GM21515 (cell line): ENCODE measurements around the gene KRT85.

ENCODE experiments used
- ATAC-seq: cut with Tn5 transposase; IDR thresholded peaks from one replicate; pipeline ENCODE4 v1.9.1; 2021; ENCODE audit not compliant: unreplicated experiment

KRT85 gene

DNA sequence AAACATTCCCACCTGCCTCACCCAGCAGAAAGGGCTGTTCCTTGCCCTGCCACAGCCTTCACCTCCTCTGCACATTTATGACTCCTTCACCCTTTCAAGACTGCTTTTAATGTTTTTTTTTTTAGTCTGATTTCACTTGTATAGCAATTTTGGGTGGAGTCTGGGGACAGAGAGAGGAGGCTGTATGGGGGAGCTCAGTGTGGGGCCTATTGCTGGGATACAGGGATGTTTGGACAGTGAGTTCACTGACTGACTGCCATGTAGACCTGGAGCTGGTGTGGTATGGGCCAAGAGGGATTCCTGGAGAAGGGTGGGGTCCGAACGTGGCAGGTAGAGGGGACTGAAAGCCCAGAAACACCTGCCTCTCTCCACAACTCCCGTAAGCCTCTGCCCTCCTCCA is 1.9 kb upstream of the KRT85 start:
- no peak for ATAC-seq

GRCh38 chr12:52368508-52368907 is 1.2 kb upstream of the KRT85 start:
- ATAC-seq, result no peak

- ATAC-seq, result no peak
Measured at GRCh38 chr12:52367876-52368275, 595 bp upstream of the KRT85 start.

- ATAC-seq, result no peak
Measured at GRCh38 chr12:52364901-52365489, 2.3 kb downstream of the KRT85 start.

DNA sequence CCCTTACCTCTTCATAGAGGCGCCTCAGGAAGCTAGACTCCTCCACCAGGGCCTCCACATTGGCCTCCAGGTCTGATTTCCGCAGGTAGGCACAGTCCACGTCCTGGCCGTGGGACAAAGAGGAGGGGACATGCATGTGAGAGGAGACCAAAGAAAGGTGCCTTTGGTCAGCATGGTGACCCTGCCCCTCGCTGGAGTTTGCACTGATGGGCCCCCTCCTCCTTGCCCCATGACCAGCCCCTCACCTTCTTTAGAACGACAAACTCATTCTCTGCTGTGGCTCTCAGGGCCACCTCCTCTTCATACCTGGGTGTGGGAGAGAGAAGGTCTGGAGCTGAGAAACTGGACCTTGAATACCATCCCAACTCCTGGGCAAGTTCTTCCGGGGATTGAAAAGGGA is 3.2 kb downstream of the KRT85 start:
- no peak for ATAC-seq

- ATAC-seq, result no peak
Measured at GRCh38 chr12:52363111-52363679, 4.1 kb downstream of the KRT85 start.

DNA sequence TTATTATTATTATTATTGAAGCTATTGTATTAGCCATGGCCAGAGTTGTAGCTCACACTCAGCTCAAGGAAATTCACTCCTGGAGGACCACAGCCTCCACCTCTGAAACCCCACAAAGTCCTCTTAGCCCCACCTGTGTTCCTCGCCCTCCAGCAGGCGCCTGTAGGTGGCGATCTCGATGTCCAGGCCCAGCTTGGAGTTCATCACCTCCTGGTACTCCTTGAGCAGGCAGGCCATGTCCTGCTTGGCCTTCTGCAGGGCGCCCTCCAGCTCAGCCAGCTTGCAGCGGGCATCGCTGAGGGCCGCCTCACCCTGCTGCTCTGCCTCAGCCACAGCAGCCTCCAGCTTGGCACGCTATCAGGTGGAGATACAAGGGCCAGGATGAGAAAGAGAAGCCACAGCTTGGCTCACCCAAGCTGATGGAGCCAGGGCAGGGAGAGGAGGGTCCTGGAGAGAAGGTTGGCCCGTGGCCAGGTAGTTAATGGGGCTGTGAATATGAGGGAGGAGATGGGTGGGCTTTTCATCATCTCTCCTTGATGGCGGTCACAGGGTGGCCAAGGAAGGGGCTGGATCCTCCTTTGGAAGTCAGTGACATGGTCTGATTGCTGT is 5.1 kb downstream of the KRT85 start:
- no peak for ATAC-seq

DNA sequence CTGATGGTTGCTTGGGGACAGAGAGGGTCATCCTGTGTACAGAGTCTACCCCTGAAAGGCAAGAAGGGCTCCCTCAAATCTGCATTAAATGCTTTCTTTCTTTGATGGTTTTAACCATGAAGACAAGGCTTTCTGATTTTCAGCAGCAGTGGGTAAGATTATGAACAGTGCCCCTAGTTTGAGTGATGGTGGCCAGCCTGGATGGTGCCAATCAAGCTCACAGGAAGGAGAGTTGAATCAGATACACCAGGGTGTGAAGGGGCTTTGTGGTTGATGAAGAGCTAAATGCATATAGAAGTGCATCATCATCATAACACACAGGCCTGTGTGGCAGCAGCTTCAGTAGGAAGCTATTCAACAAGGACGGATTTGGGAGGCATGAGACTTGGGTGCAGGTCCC is 5.7 kb downstream of the KRT85 start:
- no peak for ATAC-seq

- no peak for ATAC-seq
Measured at GRCh38 chr12:52360663-52361271, 6.5 kb downstream of the KRT85 start.

- no peak for ATAC-seq
Measured at GRCh38 chr12:52360106-52360662, 7.1 kb downstream of the KRT85 start.

DNA sequence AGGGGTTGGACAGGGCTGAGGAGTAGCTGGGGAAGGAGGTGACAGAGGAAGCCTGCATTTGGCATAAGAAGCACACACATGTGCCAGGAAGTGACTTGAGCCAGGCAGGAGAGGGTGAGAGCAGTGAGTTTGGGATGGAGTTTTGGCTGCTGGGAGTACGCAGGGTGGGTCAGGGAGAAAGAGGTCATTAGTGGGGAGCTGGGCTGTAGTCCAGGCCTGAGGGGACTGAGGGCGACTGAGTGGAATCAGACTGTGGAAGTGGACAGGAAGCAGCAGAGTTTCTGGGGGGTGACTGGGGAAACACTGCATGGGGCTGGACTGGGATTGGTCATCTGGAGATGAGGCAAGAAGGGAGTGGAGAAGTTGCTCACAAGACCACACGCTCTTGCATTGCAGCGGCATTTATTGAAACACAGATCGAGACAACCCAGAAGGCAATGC is 7.6 kb downstream of the KRT85 start:
- ATAC-seq, result no peak

GRCh38 chr12:52358575-52359350 is 8.5 kb downstream of the KRT85 start:
- ATAC-seq, result no peak

DNA sequence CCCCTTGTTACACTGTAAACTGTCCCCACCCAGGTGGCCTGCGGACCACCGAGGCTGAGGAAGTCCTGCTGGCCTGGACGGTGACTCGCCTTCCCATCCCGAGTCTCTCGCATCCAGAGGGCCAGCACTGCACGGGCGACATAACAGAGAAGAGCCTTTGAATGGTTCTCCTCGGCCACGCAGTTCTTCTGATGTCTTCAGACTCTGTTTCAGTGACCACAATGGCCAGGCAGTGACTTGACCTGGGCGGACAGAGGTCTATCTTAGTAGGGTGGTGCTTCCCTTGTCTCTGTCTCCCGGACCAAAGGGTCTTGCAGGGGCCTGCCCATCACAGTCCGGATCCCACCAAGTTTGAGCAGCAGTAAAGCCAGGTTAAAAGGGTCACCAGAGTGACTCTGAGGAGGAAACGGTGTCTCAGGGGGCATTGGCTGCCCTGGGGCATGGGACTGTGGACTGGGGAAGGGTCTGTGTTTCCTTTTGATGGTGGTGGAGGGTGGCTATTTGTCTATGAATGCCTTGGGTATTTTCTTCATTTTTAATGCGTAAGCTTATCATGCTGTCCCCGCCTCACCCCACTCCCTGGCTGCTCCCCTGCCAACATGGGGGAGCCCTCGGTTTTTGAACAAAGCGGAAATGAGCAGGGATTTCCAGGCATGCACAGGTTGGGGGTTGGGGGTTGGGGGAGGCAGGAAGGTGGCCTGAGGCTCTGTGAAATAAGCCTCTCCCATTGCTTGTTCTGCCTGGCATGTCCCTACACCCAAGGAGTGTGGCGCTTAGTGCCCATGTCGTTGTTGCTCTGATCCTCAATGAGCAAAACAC is 10.3 kb downstream of the KRT85 start:
- no peak for ATAC-seq

GRCh38 chr12:52356031-52356761 is 11.1 kb downstream of the KRT85 start:
- ATAC-seq, result no peak

GRCh38 chr12:52355176-52355575 is 12.1 kb downstream of the KRT85 start:
- no peak for ATAC-seq

GRCh38 chr12:52354200-52354599 is 13.1 kb downstream of the KRT85 start:
- ATAC-seq, result no peak

GRCh38 chr12:52353766-52354165 is 13.5 kb downstream of the KRT85 start:
- no peak for ATAC-seq

DNA sequence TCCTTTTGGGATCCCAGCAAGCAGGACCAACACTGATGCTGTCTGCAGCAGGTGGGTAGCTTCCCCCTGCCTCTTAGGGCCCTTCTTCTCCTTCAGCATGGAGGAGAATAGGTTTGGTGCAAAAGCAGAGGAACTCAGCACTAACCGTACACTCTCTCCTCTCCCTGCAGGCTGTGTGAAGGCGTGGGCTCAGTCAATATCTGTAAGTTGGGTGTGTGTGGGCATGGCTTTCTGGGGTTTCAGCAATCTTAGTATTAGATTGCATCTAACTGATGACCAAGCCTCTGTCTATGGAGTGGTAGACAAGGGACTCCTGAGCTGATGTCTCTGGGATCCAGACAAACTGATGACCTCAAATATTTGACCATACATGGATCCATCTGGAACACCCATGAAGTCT is 14.3 kb downstream of the KRT85 start:
- ATAC-seq, result no peak

DNA sequence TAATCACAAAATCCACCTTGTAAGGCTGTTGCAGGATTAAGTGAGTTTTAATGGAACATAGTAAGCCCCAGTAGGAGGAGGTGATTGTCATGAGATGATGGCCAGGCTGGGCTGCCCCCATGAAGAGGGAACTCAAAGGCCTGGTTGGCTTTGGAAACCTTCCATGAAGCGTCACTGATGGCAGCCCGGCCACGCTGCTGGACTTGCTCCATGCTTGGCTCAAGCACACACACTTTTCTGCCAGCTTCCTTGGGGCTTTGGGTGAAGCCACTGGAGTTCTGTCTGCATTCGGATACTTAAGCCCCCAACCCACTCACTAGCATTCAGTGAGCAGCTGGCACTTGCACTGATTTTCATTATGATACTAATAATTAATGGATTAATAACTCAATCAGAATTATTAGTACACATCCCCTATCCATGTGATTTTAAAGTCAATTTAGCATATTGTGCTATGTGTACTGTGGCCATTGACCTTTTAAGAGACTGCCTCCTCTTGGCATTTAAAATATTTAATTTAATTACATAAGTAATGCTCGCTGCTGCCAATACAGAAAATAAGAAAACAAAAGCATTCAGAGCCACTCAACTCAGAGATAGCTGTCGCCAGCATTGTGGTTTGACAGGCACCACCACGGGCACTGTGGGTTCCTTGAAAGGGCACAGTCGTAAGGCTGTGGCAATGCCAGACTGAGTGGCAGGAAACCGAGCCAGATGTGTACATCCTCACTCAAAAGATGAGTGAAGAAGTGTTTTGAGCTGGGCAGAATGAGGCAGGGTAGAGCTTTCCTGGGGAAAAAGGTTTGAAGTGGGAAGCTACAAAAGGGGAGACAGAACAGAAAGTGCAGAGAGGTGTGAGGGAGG is 15.9 kb downstream of the KRT85 start:
- no peak for ATAC-seq
